Tibial artery (tissue), 4 donors: ENCODE measurements around the gene PCLO.

Source experiments
- DNase-seq, 2 donors: peaks; one replicate each; pipeline ENCODE4 v3.0.0-alpha.2; 2019
- H3K27ac ChIP-seq, 2 donors: fragments of 200-600 bp; sonication (generic) in 1 of 2; 1 replicate in 1 of 2; 2 replicates in 1 of 2; pipeline ENCODE4 v1.5.1; 2018 to 2019; ENCODE audit warnings: mild to moderate bottlenecking in 1 of 2
- H3K27me3 ChIP-seq, 2 donors: fragments of 200-600 bp; sonication (generic) in 1 of 2; one replicate each; pipeline versions ENCODE4 v1.5.1 to v1.6.0; 2016 to 2019
- H3K36me3 ChIP-seq, 3 donors: fragments of 200-600 bp; sonication (generic) in 2 of 3; one replicate each; pipeline ENCODE4 v1.5.1; 2016 to 2019; ENCODE audit warnings: mild to moderate bottlenecking in 2 of 3
- H3K4me1 ChIP-seq, 4 donors: fragments of 200-600 bp; sonication (generic) in 2 of 4; 1 replicate in 3 of 4; 2 replicates in 1 of 4; pipeline ENCODE4 v1.5.1; 2016 to 2019
- H3K4me3 ChIP-seq, 2 donors: fragments of 200-600 bp; sonication (generic) in 1 of 2; 1 replicate in 1 of 2; 2 replicates in 1 of 2; pipeline ENCODE4 v1.5.1; 2018 to 2019; ENCODE audit warnings: mild to moderate bottlenecking in 2 of 2
- H3K9me3 ChIP-seq, 3 donors: fragments of 200-600 bp; sonication (generic) in 1 of 3; one replicate each; pipeline ENCODE4 v1.5.1; 2016 to 2019
- intact Hi-C: fragments of 100-400 bp; cut with DNase I; formaldehyde crosslinking; loops from one replicate; pipeline ENCODE4 v1.15.0; 2023; ENCODE audit warnings: low total_unique reads
- TF ChIP-seq, protein P1 (sequence below), 2 experiments: fragments of 200-600 bp in 1 of 2; fragments of 450-650 bp in 1 of 2; IDR thresholded peaks; one replicate each; pipeline ENCODE4 v1.5.1; 2017 to 2019; ENCODE audit warnings: antibody characterized with exemption in 2 of 2, mild to moderate bottlenecking in 1 of 2, moderate library complexity in 1 of 2

PCLO gene

DNA sequence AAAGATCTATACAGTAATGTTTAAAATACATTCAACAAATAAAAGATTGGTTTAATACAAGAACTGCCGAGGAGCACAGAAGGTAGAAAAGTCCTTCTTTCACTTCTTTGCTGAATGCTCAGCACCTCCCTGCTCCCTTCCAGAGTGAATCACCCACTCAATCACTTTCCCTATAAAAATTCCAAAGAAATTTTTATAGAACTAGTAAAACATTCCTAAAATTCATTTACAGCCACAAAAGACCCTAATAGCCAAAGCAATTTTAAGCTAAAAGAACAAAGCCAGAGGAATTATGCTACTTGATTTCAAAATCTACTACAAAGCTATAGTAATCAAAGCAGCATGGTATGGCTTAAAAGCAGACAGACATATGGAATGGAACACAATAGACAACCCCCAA, 320.9 kb downstream of the PCLO start:
- no peaks in the 10 kb centered on the region for H3K36me3 ChIP-seq
- H3K9me3 ChIP-seq: no peaks in the 10 kb centered on the region
- H3K27me3 ChIP-seq: no peaks in the 10 kb centered on the region
- DNase-seq: no peak
- H3K4me3 ChIP-seq: no peak overlapping the region
- no peak overlapping the region for H3K27ac ChIP-seq
- H3K4me1 ChIP-seq: no peaks in the 10 kb centered on the region
- intact Hi-C loops: no loop called here
- TF ChIP-seq, protein P1, sequence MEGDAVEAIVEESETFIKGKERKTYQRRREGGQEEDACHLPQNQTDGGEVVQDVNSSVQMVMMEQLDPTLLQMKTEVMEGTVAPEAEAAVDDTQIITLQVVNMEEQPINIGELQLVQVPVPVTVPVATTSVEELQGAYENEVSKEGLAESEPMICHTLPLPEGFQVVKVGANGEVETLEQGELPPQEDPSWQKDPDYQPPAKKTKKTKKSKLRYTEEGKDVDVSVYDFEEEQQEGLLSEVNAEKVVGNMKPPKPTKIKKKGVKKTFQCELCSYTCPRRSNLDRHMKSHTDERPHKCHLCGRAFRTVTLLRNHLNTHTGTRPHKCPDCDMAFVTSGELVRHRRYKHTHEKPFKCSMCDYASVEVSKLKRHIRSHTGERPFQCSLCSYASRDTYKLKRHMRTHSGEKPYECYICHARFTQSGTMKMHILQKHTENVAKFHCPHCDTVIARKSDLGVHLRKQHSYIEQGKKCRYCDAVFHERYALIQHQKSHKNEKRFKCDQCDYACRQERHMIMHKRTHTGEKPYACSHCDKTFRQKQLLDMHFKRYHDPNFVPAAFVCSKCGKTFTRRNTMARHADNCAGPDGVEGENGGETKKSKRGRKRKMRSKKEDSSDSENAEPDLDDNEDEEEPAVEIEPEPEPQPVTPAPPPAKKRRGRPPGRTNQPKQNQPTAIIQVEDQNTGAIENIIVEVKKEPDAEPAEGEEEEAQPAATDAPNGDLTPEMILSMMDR (IDR thresholded peaks at IDR 0.05): no peak

DNA sequence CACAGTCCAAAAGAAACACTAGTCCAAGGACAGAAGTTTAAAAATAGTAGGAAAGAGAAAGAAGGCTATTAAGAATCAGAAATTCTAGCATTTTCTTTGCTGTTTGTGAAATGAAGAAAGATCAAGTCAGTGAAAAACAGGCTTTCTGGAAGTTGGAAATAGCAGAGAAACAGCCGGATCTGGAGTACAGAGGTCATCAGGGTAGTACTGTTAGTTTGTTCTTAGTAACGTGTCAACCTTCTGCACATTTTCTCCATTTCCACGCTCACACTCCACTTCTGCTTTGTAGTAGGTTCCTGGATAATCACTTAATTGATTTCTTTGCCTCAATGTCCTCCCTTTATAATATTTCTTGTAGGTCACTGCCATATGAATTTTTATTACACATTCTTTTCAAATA, 322.6 kb downstream of the PCLO start:
- Histone ChIP-seq H3K9me3 (no peaks in the 10 kb centered on the region), H3K4me1 (no peaks in the 10 kb centered on the region), H3K27ac (no peak overlapping the region), H3K36me3 (no peaks in the 10 kb centered on the region), H3K27me3 (no peaks in the 10 kb centered on the region), H3K4me3 (no peak overlapping the region)
- intact Hi-C loops: no loop called here
- DNase-seq: no peak
- TF ChIP-seq, protein P1 (IDR thresholded peaks at IDR 0.05): no peak

DNA sequence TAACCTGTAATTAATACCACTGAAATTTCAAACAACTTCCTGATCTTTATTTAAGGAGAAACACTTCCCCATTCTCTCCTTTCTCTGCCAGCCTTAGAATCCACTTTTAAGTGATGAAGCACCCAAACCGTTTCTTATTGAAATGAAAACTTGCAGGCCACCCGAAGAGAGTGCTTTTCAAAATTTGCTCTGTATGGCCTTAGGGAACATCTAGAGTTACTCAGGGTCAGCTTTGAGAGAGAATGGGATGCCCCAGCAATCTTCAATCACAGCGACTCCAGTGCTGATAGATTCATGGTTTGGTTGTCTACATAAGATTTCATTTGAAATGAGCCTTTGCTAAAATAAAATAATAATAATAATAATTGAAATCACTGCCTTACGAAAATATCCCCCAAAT, 323.1 kb downstream of the PCLO start:
- H3K4me1 ChIP-seq: no peaks in the 10 kb centered on the region
- intact Hi-C loops: no loop called here
- H3K36me3 ChIP-seq: no peaks in the 10 kb centered on the region
- no peaks in the 10 kb centered on the region for H3K9me3 ChIP-seq
- H3K27me3 ChIP-seq: no peaks in the 10 kb centered on the region
- H3K27ac ChIP-seq: no peak overlapping the region
- no peak for DNase-seq
- no peak overlapping the region for H3K4me3 ChIP-seq
- TF ChIP-seq, protein P1 (IDR thresholded peaks at IDR 0.05): no peak

DNA sequence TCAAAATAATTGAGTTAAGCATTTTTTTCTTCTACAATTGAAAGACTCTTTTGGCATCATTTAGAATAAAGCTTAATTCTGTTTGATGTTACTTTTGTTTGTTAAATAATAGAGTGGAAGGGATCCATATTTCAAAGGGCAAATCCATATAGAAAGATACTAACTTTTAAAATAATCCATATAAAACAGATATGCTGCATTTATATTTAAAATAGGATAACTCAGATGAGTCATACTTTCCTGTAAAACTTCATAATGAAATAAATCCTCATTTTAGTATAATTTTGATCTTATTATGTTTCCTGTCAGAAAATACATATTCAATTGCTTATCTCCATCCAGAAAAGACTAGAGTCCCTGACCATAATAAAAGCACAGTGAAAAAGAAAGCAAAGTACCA, 323.6 kb downstream of the PCLO start:
- DNase-seq: no peak
- Histone ChIP-seq H3K27me3 (no peaks in the 10 kb centered on the region), H3K27ac (no peak overlapping the region), H3K36me3 (no peaks in the 10 kb centered on the region), H3K4me1 (no peaks in the 10 kb centered on the region), H3K4me3 (no peak overlapping the region), H3K9me3 (no peaks in the 10 kb centered on the region)
- TF ChIP-seq, protein P1 (IDR thresholded peaks at IDR 0.05): no peak
- intact Hi-C loops: no loop called here

DNA sequence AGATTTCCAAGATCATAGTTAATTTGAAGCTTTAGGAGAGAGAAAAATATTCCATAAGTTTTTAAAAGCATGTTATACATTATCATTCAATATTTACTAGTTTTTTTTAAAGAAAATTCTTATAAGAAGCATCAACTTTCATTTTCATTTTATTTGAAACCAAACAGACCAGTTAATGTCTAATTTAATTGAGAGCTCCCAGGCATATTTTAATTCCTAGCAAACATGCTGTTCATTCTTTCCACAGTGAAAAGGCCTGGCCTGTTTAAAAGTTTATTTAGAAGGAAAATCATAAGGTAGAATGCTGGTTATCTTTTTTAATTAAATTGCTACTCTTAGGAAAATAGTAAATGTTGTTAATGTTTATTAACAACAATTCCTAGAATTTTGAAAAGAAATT, 324.4 kb downstream of the PCLO start:
- intact Hi-C loops: no loop called here
- TF ChIP-seq, protein P1 (IDR thresholded peaks at IDR 0.05): no peak
- no peaks in the 10 kb centered on the region for H3K4me1 ChIP-seq
- no peak overlapping the region for H3K27ac ChIP-seq
- no peaks in the 10 kb centered on the region for H3K9me3 ChIP-seq
- H3K27me3 ChIP-seq: no peaks in the 10 kb centered on the region
- H3K4me3 ChIP-seq: no peak overlapping the region
- DNase-seq: no peak
- no peaks in the 10 kb centered on the region for H3K36me3 ChIP-seq

DNA sequence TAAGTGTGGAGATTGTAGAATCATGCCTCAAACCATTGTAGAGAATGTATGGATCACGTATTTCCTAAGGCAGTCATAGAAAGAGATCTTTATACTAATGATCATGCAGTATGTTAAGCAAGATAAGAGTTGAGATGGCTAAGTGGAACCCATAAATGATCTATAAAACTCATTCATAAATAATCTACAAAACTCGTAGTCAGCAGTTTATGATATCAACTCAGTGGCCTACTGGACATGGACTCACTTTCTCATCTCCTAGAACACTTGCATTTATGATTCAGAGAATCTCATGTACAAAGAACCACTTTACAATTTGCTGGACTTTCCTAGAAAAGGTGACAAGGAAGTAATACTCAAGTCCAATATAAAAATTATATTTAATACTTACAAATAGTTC, 339.6 kb downstream of the PCLO start:
- H3K4me1 ChIP-seq: no peaks in the 10 kb centered on the region
- no peak overlapping the region for H3K27ac ChIP-seq
- H3K27me3 ChIP-seq: no peaks in the 10 kb centered on the region
- no peak overlapping the region for H3K4me3 ChIP-seq
- TF ChIP-seq, protein P1 (IDR thresholded peaks at IDR 0.05): no peak
- no peak for DNase-seq
- no peaks in the 10 kb centered on the region for H3K36me3 ChIP-seq
- intact Hi-C loops: no loop called here
- H3K9me3 ChIP-seq: no peaks in the 10 kb centered on the region
